NCI-H2081 (cell line): Measurements from ENCODE around the gene TTR.
A peak's percentile ranks its signal among the peaks of the same experiment; 100 is the strongest.

Source experiments
- DNase-seq, 2 experiments: peaks; one replicate each; lab custom pipeline; 2025; lab: John Stamatoyannopoulos, UW

Gene TTR

GRCh38 chr18:31579375-31579774 lies 12.3 kb upstream of the TTR start:
- no peak for DNase-seq

GRCh38 chr18:31581498-31582197 lies 10.0 kb upstream of the TTR start:
- DNase-seq: no peak

- DNase-seq: no peak
Observed at GRCh38 chr18:31583185-31583854, 8.4 kb upstream of the TTR start.

GRCh38 chr18:31585991-31586390 lies 5.7 kb upstream of the TTR start:
- DNase-seq: no peak

GRCh38 chr18:31586616-31587015 lies 5.1 kb upstream of the TTR start:
- DNase-seq: no peak

- DNase-seq: no peak
Observed at GRCh38 chr18:31587529-31587928, 4.1 kb upstream of the TTR start.

GRCh38 chr18:31590570-31590969 lies 1.1 kb upstream of the TTR start:
- no peak for DNase-seq

GRCh38 chr18:31591113-31591512 lies 564 bp upstream of the TTR start:
- DNase-seq: no peak

GRCh38 chr18:31592506-31593157 lies 955 bp downstream of the TTR start:
- no peak for DNase-seq

- no peak for DNase-seq
Observed at GRCh38 chr18:31595121-31595771, 3.6 kb downstream of the TTR start.

- DNase-seq: no peak
Observed at GRCh38 chr18:31596081-31596872, 4.6 kb downstream of the TTR start.

- DNase-seq: no peak
Observed at GRCh38 chr18:31598021-31598805, 6.5 kb downstream of the TTR start.

GRCh38 chr18:31603315-31603714 lies 11.6 kb downstream of the TTR start:
- no peak for DNase-seq

GRCh38 chr18:31606265-31606664 lies 14.6 kb downstream of the TTR start:
- no peak for DNase-seq

- DNase-seq: no peak
Observed at GRCh38 chr18:31607384-31607783, 15.7 kb downstream of the TTR start.

GRCh38 chr18:31609886-31610285 lies 18.2 kb downstream of the TTR start:
- DNase-seq: no peak

- DNase-seq: peak; percentile 3 to 19
Observed at GRCh38 chr18:31610286-31611205, 18.9 kb downstream of the TTR start.

- DNase-seq: no peak
Observed at GRCh38 chr18:31611511-31611910, 19.8 kb downstream of the TTR start.

- no peak for DNase-seq
Observed at GRCh38 chr18:31612124-31612523, 20.4 kb downstream of the TTR start.

GRCh38 chr18:31614044-31614443 lies 22.4 kb downstream of the TTR start:
- no peak for DNase-seq
